K562 (cell line): ENCODE data around the gene PRDM1. TPM values are rescaled to one million over a fixed set of nuclear protein-coding genes. Genes with fewer than 3 reads are reported as not detected.

ENCODE experiments used
- BCOR ChIP-seq: fragments of 450-650 bp; IDR thresholded peaks from 2 replicates; pipeline ENCODE4 v1.6.1; 2016
- CBFA2T3 ChIP-seq: fragments of 450-650 bp; IDR thresholded peaks from 2 replicates; pipeline ENCODE4 v1.6.1; 2017
- DNMT1 ChIP-seq: fragments of 450-650 bp; IDR thresholded peaks from 2 replicates; pipeline ENCODE4 v1.6.1; 2016; ENCODE audit warnings: antibody characterized with exemption, mild to moderate bottlenecking
- EP400 ChIP-seq: fragments of 450-650 bp; IDR thresholded peaks from 2 replicates; pipeline ENCODE4 v1.6.1; 2017; ENCODE audit warnings: antibody characterized with exemption, mild to moderate bottlenecking, moderate library complexity
- ESRRB ChIP-seq: fragments of 250-450 bp; sonication (Bioruptor Pico); IDR thresholded peaks from 2 replicates; pipeline ENCODE4 v1.5.0; 2020; ENCODE audit warnings: mild to moderate bottlenecking, moderate library complexity, borderline replicate concordance
- ETV5 ChIP-seq: sonication (generic); formaldehyde crosslinking; IDR thresholded peaks from 2 replicates; pipeline ENCODE4 v1.4.0; 2020; ENCODE audit warnings: low read depth, mild to moderate bottlenecking, missing genetic modification reagents
- HMG20A ChIP-seq: fragments of 450-650 bp; formaldehyde crosslinking; conservative IDR thresholded peaks from 2 replicates; pipeline ENCODE4 v1.4.0; 2020; ENCODE audit warnings: mild to moderate bottlenecking, mixed read lengths
- KLF10 ChIP-seq: fragments of 250-450 bp; sonication (Bioruptor Pico); IDR thresholded peaks from 2 replicates; pipeline ENCODE4 v1.6.1; 2021; ENCODE audit warnings: matching md5 sums
- NFXL1 ChIP-seq: fragments of 450-650 bp; formaldehyde crosslinking; IDR thresholded peaks from 2 replicates; pipeline ENCODE4 v1.4.0; 2021; ENCODE audit warnings: mild to moderate bottlenecking
- PCBP1 ChIP-seq: fragments of 200-400 bp; formaldehyde crosslinking; IDR thresholded peaks from 2 replicates; pipeline ENCODE4 v1.6.1; 2018; ENCODE audit warnings: mild to moderate bottlenecking, low read depth, low read length; ENCODE audit not compliant: poor library complexity, severe bottlenecking
- RB1 ChIP-seq: fragments of 450-650 bp; IDR thresholded peaks from 2 replicates; pipeline ENCODE4 v1.6.1; 2017; ENCODE audit warnings: low read depth, mild to moderate bottlenecking
- RFX1 ChIP-seq: fragments of 450-650 bp; IDR thresholded peaks from 2 replicates; pipeline ENCODE4 v1.6.1; 2016; ENCODE audit warnings: mild to moderate bottlenecking, moderate library complexity
- SAFB2 ChIP-seq: fragments of 200-400 bp; formaldehyde crosslinking; IDR thresholded peaks from 2 replicates; pipeline ENCODE4 v1.6.1; 2018; ENCODE audit warnings: borderline replicate concordance, low read length, low read depth, moderate library complexity; ENCODE audit not compliant: severe bottlenecking
- SETDB1 ChIP-seq: IDR thresholded peaks from one replicate; pipeline ENCODE4 v1.6.1; 2012; ENCODE audit warnings: low read length, control low read depth, inconsistent platforms
- SNRNP70 ChIP-seq: fragments of 200-400 bp; formaldehyde crosslinking; optimal IDR thresholded peaks from 2 replicates; pipeline ENCODE3; 2017; ENCODE audit warnings: low read depth, low read length
- SPI1 ChIP-seq: IDR thresholded peaks from 2 replicates; pipeline ENCODE4 v1.6.1; 2011; ENCODE audit warnings: low read depth, low read length, control low read depth, borderline replicate concordance
- SRSF7 ChIP-seq: fragments of 200-400 bp; formaldehyde crosslinking; optimal IDR thresholded peaks from 2 replicates; pipeline ENCODE3; 2017; ENCODE audit warnings: mild to moderate bottlenecking, low read depth, low read length
- ZNF354B ChIP-seq: fragments of 250-450 bp; sonication (Bioruptor Pico); IDR thresholded peaks from 2 replicates; pipeline ENCODE4 v1.4.0; 2020
- polyA plus RNA-seq, 8 experiments: library from polyadenylated mRNA; depleted of rRNA in 4 of 8; stranded (reverse) in 5 of 8; unstranded in 3 of 8; fragments of >200 nt; fragmentation: Nextera tagmentation in 2 of 8; fragmentation: Illumina TruSeq in 1 of 8; extraction: Ambion mirVana in 2 of 8; extraction: Trizol in 1 of 8; gene quantifications; 2 replicates each; pipeline versions ENCODE4 v1.2.1 to v1.2.3, GENCODE V29; 2011 to 2014; ENCODE audit warnings: inconsistent platforms in 1 of 8, missing spikeins in 1 of 8
- total RNA-seq, 7 experiments: library from RNA; depleted of rRNA in 6 of 7; stranded (reverse); fragments of >200 nt in 6 of 7; fragmentation: Illumina TruSeq in 2 of 7; extraction: Trizol in 2 of 7; gene quantifications; 2 replicates each; pipeline versions ENCODE4 v1.2.1 to v1.2.3, GENCODE V29; 2011 to 2021; ENCODE audit warnings: low replicate concordance in 1 of 7
- TF ChIP-seq, protein P1 (sequence below): fragments of 450-650 bp; IDR thresholded peaks from 2 replicates; pipeline ENCODE4 v1.6.1; 2018; ENCODE audit not compliant: partially characterized antibody
- TF ChIP-seq, protein P2 (sequence below): fragments of 250-450 bp; sonication (Bioruptor Pico); IDR thresholded peaks from 2 replicates; pipeline ENCODE4 v1.6.1; 2021; ENCODE audit warnings: mild to moderate bottlenecking
- TF ChIP-seq, protein P3 (sequence below): fragments of 250-450 bp; sonication (Bioruptor Pico); IDR thresholded peaks from 2 replicates; pipeline ENCODE4 v1.5.0; 2021; ENCODE audit warnings: mild to moderate bottlenecking, borderline replicate concordance
- TF ChIP-seq, protein P4 (sequence below): fragments of 250-450 bp; sonication (Bioruptor Pico); IDR thresholded peaks from 2 replicates; pipeline ENCODE4 v1.8.0; 2022; ENCODE audit warnings: inconsistent platforms

Gene PRDM1
- total and polyA plus RNA-seq, 9 of the 15 experiments (the other 6 are each of a cell fraction or from before 2014, with no cell fraction given), result 0.09 to 0.89 (median 0.27) TPM

DNA sequence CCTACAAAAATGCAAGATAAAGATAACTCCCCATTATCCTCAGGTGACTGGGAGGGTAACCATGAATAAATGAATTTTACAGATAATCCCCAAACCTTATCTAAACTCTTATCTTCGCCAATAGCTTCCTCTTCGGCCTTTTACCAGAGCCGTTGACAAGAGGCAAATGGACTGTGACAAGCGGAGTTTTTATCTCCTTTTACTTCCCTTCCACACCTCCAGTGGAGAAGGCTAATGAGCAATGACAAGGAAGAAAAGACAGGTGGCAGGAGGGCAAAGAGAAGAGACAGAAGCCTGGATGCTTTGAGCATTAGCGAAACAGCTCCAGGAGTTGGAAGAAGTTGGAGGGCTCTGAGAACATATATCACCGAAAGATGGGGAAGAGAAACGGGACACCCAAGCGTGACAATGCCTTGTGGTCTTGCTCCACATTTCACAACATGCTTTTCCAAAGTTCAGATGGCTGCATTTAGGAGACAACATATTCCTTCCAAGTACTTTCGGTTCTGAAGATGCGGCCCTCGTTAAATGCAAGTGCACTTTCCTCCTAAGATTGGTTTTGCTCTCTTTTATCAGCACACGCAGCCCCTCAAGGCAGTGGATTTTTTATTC lies 69.2 kb downstream of the PRDM1 start (continued):
- TF ChIP-seq NFXL1 (CRISPR knock-in tag) (no peak), RB1 (no peak), SNRNP70 (no peak), KLF10 (no peak), BCOR (no peak), ESRRB (CRISPR knock-in tag) (no peak), SRSF7 (no peak), DNMT1 (no peak), SAFB2 (no peak), ZNF354B (no peak), SPI1 (peak; percentile 42; the same call in 1 of the 2 replicates), SETDB1 (no peak), ETV5 (CRISPR knock-in tag) (no peak), CBFA2T3 (peak; percentile 48), EP400 (no peak), PCBP1 (no peak), HMG20A (CRISPR knock-in tag) (no peak), RFX1 (no peak)
- TF ChIP-seq, protein P1, sequence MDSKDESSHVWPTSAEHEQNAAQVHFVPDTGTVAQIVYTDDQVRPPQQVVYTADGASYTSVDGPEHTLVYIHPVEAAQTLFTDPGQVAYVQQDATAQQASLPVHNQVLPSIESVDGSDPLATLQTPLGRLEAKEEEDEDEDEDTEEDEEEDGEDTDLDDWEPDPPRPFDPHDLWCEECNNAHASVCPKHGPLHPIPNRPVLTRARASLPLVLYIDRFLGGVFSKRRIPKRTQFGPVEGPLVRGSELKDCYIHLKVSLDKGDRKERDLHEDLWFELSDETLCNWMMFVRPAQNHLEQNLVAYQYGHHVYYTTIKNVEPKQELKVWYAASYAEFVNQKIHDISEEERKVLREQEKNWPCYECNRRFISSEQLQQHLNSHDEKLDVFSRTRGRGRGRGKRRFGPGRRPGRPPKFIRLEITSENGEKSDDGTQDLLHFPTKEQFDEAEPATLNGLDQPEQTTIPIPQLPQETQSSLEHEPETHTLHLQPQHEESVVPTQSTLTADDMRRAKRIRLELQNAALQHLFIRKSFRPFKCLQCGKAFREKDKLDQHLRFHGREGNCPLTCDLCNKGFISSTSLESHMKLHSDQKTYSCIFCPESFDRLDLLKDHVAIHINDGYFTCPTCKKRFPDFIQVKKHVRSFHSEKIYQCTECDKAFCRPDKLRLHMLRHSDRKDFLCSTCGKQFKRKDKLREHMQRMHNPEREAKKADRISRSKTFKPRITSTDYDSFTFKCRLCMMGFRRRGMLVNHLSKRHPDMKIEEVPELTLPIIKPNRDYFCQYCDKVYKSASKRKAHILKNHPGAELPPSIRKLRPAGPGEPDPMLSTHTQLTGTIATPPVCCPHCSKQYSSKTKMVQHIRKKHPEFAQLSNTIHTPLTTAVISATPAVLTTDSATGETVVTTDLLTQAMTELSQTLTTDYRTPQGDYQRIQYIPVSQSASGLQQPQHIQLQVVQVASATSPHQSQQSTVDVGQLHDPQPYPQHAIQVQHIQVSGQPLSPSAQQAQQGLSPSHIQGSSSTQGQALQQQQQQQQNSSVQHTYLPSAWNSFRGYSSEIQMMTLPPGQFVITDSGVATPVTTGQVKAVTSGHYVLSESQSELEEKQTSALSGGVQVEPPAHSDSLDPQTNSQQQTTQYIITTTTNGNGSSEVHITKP, result no peak
- TF ChIP-seq, protein P2, sequence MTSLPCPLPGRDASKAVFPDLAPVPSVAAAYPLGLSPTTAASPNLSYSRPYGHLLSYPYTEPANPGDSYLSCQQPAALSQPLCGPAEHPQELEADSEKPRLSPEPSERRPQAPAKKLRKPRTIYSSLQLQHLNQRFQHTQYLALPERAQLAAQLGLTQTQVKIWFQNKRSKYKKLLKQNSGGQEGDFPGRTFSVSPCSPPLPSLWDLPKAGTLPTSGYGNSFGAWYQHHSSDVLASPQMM (CRISPR knock-in tag), result no peak
- TF ChIP-seq, protein P3, sequence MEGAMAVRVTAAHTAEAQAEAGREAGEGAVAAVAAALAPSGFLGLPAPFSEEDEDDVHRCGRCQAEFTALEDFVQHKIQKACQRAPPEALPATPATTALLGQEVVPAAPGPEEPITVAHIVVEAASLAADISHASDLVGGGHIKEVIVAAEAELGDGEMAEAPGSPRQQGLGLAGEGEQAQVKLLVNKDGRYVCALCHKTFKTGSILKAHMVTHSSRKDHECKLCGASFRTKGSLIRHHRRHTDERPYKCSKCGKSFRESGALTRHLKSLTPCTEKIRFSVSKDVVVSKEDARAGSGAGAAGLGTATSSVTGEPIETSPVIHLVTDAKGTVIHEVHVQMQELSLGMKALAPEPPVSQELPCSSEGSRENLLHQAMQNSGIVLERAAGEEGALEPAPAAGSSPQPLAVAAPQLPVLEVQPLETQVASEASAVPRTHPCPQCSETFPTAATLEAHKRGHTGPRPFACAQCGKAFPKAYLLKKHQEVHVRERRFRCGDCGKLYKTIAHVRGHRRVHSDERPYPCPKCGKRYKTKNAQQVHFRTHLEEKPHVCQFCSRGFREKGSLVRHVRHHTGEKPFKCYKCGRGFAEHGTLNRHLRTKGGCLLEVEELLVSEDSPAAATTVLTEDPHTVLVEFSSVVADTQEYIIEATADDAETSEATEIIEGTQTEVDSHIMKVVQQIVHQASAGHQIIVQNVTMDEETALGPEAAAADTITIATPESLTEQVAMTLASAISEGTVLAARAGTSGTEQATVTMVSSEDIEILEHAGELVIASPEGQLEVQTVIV (CRISPR knock-in tag), result no peak
- TF ChIP-seq, protein P4, sequence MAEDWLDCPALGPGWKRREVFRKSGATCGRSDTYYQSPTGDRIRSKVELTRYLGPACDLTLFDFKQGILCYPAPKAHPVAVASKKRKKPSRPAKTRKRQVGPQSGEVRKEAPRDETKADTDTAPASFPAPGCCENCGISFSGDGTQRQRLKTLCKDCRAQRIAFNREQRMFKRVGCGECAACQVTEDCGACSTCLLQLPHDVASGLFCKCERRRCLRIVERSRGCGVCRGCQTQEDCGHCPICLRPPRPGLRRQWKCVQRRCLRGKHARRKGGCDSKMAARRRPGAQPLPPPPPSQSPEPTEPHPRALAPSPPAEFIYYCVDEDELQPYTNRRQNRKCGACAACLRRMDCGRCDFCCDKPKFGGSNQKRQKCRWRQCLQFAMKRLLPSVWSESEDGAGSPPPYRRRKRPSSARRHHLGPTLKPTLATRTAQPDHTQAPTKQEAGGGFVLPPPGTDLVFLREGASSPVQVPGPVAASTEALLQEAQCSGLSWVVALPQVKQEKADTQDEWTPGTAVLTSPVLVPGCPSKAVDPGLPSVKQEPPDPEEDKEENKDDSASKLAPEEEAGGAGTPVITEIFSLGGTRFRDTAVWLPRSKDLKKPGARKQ (CRISPR knock-in tag), result no peak
